Tibial artery (tissue), 4 donors: ENCODE data around the gene ZFAND3.
"Not testable (repeated sequence)": the region's sequence is repeated elsewhere in the genome, so short reads cannot be mapped to it uniquely, and the experiment has no call there.

Experiments
- DNase-seq, 2 donors: peaks; one replicate each; pipeline ENCODE4 v3.0.0-alpha.2; 2019
- H3K27ac ChIP-seq, 2 donors: fragments of 200-600 bp; sonication (generic) in 1 of 2; 1 replicate in 1 of 2; 2 replicates in 1 of 2; pipeline ENCODE4 v1.5.1; 2018 to 2019; ENCODE audit warnings: mild to moderate bottlenecking in 1 of 2
- H3K27me3 ChIP-seq, 2 donors: fragments of 200-600 bp; sonication (generic) in 1 of 2; one replicate each; pipeline versions ENCODE4 v1.5.1 to v1.6.0; 2016 to 2019
- H3K36me3 ChIP-seq, 3 donors: fragments of 200-600 bp; sonication (generic) in 2 of 3; one replicate each; pipeline ENCODE4 v1.5.1; 2016 to 2019; ENCODE audit warnings: mild to moderate bottlenecking in 2 of 3
- H3K4me1 ChIP-seq, 4 donors: fragments of 200-600 bp; sonication (generic) in 2 of 4; 1 replicate in 3 of 4; 2 replicates in 1 of 4; pipeline ENCODE4 v1.5.1; 2016 to 2019
- H3K4me3 ChIP-seq, 2 donors: fragments of 200-600 bp; sonication (generic) in 1 of 2; 1 replicate in 1 of 2; 2 replicates in 1 of 2; pipeline ENCODE4 v1.5.1; 2018 to 2019; ENCODE audit warnings: mild to moderate bottlenecking in 2 of 2
- H3K9me3 ChIP-seq, 3 donors: fragments of 200-600 bp; sonication (generic) in 1 of 3; one replicate each; pipeline ENCODE4 v1.5.1; 2016 to 2019
- CTCF ChIP-seq, 2 experiments: fragments of 200-600 bp in 1 of 2; fragments of 450-650 bp in 1 of 2; IDR thresholded peaks; one replicate each; pipeline ENCODE4 v1.5.1; 2017 to 2019; ENCODE audit warnings: antibody characterized with exemption in 2 of 2, mild to moderate bottlenecking in 1 of 2, moderate library complexity in 1 of 2
- intact Hi-C: fragments of 100-400 bp; cut with DNase I; formaldehyde crosslinking; loops from one replicate; pipeline ENCODE4 v1.15.0; 2023; ENCODE audit warnings: low total_unique reads

The ZFAND3 gene

GRCh38 chr6:38118791-38119365 is 299.4 kb downstream of the ZFAND3 start:
- no peak overlapping the region for H3K27ac ChIP-seq
- no peaks in the 10 kb centered on the region for H3K4me1 ChIP-seq
- TF ChIP-seq CTCF (IDR thresholded peaks at IDR 0.05): no peak
- H3K27me3 ChIP-seq: no peaks in the 10 kb centered on the region
- H3K36me3 ChIP-seq: peaks cover 7 to 30% (median 14%) of the 10 kb centered on the region in 3 donors
- intact Hi-C loops: no loop called here
- H3K4me3 ChIP-seq: no peak overlapping the region
- no peaks in the 10 kb centered on the region for H3K9me3 ChIP-seq
- DNase-seq: no peak

- no peak overlapping the region for H3K4me3 ChIP-seq
- H3K27ac ChIP-seq: no peak overlapping the region
- H3K9me3 ChIP-seq: no peaks in the 10 kb centered on the region
- H3K27me3 ChIP-seq: no peaks in the 10 kb centered on the region
- no peaks in the 10 kb centered on the region for H3K4me1 ChIP-seq
- peaks cover 7 to 36% (median 14%) of the 10 kb centered on the region in 3 donors for H3K36me3 ChIP-seq
- TF ChIP-seq CTCF (IDR thresholded peaks at IDR 0.05): no peak
- intact Hi-C loops: no loop called here
- DNase-seq: no peak
Measured at GRCh38 chr6:38119516-38119915, 300.0 kb downstream of the ZFAND3 start.

GRCh38 chr6:38124224-38124926 is 304.8 kb downstream of the ZFAND3 start:
- DNase-seq, H3K27ac ChIP-seq, H3K4me1 ChIP-seq, H3K27me3 ChIP-seq, H3K9me3 ChIP-seq, intact Hi-C loops, H3K4me3 ChIP-seq: not testable (repeated sequence)
- peaks cover 0 to 38% (median 9%) of the 10 kb centered on the region in 3 donors for H3K36me3 ChIP-seq

GRCh38 chr6:38127284-38127683 is 307.8 kb downstream of the ZFAND3 start:
- DNase-seq: no peak
- no peak overlapping the region for H3K27ac ChIP-seq
- intact Hi-C loops: no loop called here
- H3K4me1 ChIP-seq: peaks cover 0 to 10% (median 0%) of the 10 kb centered on the region in 4 donors
- no peak for TF ChIP-seq CTCF (IDR thresholded peaks at IDR 0.05)
- no peaks in the 10 kb centered on the region for H3K9me3 ChIP-seq
- H3K27me3 ChIP-seq: no peaks in the 10 kb centered on the region
- H3K36me3 ChIP-seq: peaks cover 0 to 18% (median 0%) of the 10 kb centered on the region in 3 donors
- no peak overlapping the region for H3K4me3 ChIP-seq

- no peaks in the 10 kb centered on the region for H3K9me3 ChIP-seq
- H3K36me3 ChIP-seq: no peaks in the 10 kb centered on the region
- intact Hi-C loops: no loop called here
- H3K4me3 ChIP-seq: no peak overlapping the region
- peaks cover 0 to 10% (median 2%) of the 10 kb centered on the region in 4 donors for H3K4me1 ChIP-seq
- no peak for TF ChIP-seq CTCF (IDR thresholded peaks at IDR 0.05)
- no peaks in the 10 kb centered on the region for H3K27me3 ChIP-seq
- no peak overlapping the region for H3K27ac ChIP-seq
- no peak for DNase-seq
Measured at GRCh38 chr6:38131527-38131965, 312.0 kb downstream of the ZFAND3 start.

GRCh38 chr6:38133932-38134703 is 314.6 kb downstream of the ZFAND3 start:
- Histone ChIP-seq H3K9me3 (no peaks in the 10 kb centered on the region), H3K36me3 (no peaks in the 10 kb centered on the region), H3K4me1 (peaks cover 0 to 10% (median 2%) of the 10 kb centered on the region in 4 donors), H3K4me3 (no peak overlapping the region), H3K27me3 (no peaks in the 10 kb centered on the region), H3K27ac (no peak overlapping the region)
- intact Hi-C loops: no loop called here
- no peak for DNase-seq
- no peak for TF ChIP-seq CTCF (IDR thresholded peaks at IDR 0.05)
